Endometrial microvascular endothelial cells (primary cell): ENCODE results near the gene S100PBP. TPM values are rescaled to one million over a fixed set of nuclear protein-coding genes. Genes with fewer than 3 reads are reported as not detected.

Source experiments
- in situ Hi-C: cut with HindIII; loops from 2 replicates; pipeline ENCODE4 v1.10.0; 2017; ENCODE audit warnings: low sequenced_read_pairs, low pct_unique_long_range_greater_than_20kb; ENCODE audit errors: inconsistent ontology term
- total RNA-seq: library from RNA; depleted of rRNA; stranded (reverse); fragments of >200 nt; gene quantifications from one replicate; pipeline ENCODE4 v1.2.3, GENCODE V29; 2015; ENCODE audit errors: inconsistent ontology term

The S100PBP gene
- total RNA-seq, 1 donor from 2014 or later, result 28.4 TPM

DNA sequence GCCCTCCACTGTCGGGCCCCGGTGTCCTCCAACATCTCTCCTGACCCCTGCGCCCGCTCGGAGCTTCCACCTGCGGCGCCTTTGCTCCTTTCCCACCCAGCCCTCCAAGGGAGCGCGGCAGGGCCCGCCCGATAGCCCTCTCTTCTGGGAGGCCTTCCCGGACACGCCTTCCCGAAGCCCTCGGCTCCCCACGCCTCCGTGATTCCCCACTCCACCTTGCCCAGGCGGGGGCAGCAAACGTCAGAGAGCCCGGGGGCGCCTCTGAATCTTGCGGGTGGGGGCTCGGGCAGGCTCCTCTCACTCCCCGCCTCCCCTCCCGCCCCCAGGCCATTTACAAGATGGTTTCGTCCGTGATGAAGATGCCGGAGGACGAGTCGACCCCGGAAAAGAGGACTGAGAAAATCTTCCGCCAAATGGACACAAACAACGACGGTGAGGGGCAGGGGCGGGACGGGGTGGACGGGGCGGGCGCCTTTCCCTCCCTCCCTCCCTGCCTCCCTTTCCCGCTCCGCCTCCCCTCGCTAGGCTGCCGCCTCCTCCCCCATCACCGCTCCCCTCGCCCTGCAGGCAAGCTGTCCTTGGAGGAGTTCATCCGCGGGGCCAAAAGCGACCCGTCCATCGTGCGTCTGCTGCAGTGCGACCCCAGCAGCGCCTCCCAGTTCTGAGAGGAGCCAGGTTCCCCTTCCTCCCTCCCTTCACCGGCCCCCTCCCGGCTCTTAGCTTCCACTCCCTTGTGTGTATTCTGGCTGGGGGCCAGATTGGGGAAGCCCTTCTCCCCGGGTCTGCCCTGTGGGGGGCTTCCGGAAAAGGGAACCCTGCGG, 76.0 kb downstream of the S100PBP start:
- in situ Hi-C loops, result no loop called here

DNA sequence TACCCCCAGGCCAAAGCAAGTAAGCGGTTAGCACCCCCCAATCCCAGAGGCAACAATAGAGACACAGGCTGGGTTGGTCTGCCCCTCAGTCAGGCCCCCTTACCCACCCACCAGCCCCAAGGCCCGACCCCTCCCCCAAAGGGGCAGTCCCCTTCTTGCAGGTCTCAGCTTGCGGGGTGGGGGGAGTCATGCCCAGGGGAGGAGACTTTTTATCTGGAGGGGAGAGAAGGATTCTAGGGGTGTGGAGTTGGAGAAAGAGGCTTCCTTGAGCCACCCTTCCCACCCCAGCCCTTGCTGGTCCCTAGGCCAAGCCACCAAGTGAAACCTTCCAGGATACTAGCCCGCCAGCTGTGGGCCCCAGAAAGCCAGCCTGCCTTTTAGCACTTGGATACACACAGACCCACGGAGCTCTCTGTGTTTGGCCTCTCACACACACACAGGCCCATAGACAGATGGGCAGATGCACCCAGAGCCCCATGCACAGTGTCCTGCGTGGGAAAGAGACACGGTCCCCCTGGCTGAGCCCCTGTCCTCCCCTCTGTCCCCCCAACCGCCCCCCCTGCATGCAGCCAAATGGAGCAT, 76.7 kb downstream of the S100PBP start:
- in situ Hi-C loops, result no loop called here

DNA sequence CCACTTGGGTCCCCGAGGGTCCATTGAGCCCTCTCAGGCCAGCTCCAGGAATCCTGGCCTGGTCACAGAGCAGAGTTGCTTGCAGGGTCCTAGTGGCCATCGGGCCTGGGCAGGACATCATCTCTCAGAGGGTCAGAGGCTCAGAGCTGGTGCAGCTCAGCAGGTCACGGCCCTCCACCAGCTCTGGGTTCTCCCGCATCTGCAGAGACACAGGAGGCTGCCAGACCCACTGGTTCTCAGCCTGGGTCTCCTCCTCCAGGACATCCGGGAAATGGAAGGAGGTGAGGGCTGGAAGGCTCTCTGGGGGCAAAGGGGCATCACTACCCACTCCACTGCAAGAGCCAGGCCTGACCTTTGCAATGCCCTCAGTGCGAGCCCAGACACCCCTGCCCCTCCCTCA, 77.2 kb downstream of the S100PBP start:
- in situ Hi-C loops, result no loop called here

DNA sequence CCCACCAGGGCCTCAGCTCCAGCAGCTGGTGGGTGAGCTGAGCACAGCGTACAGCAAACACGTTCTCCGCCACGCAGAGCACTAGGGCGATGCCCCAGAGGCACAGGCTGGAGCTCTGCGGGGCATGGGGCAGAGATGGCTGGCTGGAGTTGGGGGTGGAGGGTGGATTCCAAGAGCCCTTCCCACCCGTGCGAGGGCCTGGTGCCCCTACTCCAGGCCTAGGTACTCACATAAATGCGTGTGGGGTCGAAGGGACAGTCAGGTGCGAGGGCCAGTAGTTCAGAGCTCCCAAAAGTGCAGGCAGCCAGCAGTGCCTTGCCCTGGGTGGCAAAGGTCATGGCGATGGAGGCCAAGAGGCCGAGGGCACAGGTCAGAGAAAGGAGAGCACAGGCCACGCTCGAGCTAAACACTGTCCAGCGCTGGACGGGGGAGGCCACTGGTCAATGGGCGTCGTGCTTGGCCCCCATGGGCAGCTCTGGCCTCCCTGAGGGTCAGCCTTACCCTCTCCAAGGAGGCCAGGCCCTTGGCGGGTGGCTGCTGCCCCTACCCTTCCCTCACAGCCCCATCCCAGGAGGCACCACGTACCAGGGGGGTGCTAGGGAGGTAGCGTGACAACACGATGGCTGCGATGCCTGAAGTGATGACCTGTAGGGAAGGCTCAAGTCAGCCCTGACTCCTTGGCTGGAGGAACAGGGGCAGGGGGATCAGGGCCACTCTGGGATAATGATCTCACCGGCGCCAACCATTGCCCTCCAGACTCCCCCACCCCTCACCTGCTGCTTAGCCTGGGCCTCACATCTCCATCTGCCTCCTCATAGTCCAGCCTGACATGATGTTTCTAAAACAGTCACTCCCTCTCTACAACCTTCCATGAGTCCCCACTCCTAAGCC, 78.1 kb downstream of the S100PBP start:
- in situ Hi-C loops, result no loop called here

DNA sequence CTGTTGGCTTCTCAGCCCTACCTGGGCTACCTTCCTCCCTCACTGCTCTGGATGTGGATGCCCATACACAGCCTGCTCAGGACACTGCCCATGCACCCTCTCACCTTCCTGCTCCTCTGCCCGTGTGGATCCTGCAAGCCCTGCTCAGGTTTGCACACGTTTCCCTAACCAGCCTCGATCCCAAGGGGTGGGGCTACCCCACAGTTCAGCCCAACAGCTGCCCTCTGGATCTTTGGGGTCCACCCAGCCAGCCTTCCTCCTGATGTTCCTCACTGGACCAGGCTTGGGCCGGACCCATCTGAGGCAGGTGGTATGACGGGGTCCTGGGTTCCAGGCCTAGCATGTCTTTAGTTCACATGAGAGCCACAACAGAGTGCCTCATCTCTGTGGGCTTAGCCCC, 79.0 kb downstream of the S100PBP start:
- in situ Hi-C loops, result no loop called here

DNA sequence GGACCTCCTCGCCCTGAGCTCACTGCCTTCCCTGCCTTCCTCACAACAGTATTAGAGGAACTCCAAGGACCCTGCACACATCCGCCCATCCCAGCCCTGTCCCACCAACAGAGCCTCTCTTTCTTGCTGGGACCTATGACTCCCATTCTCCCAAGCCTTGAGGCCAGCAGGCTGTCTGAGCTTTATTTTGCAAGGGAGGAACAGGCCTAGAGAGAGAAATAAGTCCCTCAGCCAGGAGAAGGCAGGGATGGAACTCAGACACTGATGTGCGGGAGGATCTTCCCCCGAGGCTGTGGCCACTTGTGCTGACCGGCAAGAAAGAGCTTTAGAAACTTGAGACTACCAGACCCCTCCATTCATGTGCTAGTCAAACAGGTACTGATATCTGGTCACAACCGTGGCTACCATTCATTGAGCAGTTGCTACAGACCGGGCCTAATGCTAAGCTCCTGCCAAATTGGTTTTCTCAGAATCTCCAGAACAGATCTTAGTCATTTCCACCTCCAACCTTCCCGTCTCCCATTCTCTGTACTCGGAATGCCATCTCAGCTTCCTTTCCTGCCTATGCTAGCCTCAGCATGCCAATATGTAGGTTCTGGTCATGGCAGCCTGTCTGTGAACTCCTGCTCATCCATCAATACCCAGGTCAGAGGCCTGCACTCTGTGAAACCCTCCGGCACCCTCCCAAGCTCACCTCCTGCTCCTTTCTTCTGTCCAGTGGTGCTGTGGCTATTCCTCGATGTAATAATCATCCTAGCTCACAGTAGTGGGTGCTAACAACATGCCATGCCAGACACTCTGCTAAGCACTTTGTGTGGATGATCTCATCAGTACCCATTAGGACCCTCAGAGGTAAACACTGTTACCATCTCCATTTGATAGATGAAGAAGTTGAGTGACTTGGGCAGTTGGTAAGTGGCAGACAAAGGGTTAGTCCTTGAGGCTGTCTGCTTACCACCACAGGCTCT, 79.9 kb downstream of the S100PBP start:
- in situ Hi-C loops, result no loop called here

DNA sequence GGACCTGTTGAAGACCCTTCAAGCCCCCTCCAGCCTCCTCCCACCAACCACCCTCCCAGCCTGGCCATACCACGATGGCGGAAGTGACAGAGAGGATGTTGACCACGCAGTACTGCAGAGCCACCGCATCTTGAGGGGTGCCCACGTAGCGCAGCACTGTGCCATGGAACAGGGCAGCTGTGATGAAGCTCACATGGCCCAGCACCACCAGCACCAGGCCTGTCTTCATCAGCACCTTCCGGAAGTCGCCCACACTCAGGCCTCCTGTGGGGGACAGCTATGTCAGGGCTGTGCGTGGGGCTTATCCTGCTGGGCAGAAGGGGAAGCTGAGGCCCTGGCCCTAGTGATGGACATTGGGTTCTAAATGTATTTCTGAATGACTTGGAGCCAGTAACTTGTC, 80.6 kb downstream of the S100PBP start:
- in situ Hi-C loops, result no loop called here

DNA sequence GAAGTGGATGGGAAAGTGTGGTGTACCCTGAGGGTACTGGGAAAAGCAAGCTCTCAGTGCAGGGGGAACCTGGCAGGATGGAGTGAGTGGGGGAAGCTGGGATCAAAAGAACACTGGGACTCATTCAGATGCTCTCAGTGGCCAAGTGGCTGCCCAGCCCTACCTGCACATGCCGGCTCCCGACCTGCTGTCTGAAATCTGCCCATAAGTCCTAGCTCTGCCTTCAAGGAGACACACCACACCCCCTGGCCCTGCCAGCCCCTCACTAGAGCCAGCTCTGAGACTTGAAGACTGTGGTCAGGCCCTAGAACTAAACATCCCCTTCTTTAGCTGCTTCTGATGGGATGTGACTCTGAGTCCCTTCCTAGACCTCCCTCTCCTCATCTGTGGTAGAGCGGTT, 81.5 kb downstream of the S100PBP start:
- in situ Hi-C loops, result no loop called here

DNA sequence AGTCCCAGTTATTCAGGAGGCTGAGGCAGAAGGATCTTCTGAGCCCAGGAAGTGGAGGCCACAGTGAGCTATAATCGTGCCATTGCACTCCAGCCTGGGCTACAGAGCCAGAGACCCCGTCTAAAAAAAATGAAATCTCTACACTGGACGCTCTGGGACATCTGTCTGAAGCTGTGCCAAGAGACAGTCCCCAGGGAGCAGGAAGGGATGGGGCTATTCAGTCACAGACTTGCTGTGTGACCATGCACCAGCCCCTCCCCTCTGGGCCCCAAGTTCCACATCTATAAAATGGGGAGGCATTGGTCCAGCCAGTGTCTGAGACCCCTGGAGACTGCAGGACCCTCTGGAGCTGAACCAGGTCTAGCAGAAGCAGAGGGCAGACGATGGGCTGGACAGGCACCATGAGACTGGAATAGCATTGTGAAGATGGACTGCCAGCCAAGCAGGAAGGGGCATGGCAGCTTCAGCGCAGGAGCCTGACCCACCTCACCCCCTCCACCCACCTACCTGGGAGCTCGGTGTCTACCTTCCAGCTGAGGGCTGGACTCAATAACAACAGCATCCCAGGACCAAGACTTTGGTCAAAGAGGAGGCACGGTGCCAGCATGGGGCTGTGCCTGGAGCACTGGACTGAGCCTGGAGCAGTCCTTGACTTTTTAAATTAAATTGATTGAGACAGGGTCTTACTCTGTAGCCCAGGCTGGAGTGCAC, 82.3 kb downstream of the S100PBP start:
- in situ Hi-C loops, result no loop called here

DNA sequence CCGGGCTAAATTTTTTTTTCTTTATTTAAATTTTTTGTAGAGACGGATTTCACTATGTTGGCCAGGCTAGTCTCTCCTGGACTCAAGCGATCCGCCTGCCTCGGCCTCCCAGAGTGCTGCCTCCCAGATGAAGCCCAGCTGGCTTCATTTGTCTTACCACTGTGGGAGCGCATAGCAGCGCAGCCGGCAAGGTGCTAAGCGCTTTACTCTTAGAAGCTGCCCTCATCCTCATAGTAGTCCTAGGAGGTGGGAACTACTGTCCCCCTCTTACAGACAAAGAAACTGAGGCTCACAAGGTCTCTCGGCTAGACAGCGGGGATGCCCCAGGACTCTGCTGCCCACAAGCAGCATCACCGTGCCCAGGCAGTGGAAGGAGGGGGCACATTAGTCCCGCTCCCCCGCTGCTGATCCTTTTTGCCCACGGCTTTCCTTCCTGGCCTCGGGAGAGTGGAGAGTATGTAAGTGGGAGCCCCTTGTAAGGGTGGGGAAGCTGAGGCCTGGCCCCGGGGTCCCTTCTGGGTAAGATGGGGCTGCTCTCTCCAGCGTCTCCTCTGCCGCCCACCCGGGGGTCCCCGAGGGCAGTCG, 83.0 kb downstream of the S100PBP start:
- in situ Hi-C loops, result no loop called here

DNA sequence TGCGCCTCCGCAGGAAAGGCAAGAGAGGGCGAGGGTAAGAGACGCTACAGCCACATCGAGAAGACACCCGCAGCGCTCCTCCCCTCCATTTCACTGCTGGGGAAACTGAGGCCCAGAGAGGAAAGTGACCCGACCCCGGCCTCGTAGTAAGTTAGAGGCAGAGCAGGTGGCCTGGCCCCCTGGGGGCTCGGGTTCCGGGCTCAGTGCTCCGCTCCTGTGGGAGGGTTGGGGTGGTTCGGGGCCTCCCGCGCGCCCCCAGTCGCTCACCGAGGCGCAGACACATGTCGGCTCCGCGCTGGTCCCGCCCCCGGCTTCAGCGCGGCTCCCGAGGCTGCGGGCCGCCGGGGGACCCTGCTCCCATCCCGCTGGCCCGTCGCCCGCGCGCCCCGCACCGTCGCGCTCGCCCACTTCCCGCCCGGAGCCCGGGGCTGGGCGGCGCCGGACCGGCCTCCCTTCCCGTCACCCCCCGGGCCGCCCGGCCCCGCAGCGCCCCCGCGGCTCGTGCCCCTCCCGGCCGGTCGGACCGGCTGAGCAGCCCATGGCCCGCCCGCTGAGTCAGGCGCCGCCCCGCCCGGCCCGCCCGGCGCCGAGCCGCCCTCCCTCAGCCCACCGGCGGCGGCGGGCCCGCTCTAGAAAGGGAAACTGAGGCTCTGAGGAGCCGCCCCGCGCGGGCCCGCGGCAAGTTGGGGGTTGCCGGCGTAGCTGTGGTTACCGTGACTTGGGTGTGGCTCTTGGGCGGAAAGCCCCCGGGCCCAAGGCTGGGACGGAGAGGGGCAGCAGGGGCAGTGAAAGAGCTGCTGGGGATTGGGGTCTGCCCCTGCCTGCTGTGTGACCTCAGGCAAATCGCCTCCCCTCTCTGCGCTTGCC, 83.7 kb downstream of the S100PBP start, which contains the start of gene TMEM54:
TMEM54 (minus strand) TSS at position 434 of the 867 bp plus-strand sequence; CDS start at position 283, 151 bp downstream.
- in situ Hi-C loops, result no loop called here

DNA sequence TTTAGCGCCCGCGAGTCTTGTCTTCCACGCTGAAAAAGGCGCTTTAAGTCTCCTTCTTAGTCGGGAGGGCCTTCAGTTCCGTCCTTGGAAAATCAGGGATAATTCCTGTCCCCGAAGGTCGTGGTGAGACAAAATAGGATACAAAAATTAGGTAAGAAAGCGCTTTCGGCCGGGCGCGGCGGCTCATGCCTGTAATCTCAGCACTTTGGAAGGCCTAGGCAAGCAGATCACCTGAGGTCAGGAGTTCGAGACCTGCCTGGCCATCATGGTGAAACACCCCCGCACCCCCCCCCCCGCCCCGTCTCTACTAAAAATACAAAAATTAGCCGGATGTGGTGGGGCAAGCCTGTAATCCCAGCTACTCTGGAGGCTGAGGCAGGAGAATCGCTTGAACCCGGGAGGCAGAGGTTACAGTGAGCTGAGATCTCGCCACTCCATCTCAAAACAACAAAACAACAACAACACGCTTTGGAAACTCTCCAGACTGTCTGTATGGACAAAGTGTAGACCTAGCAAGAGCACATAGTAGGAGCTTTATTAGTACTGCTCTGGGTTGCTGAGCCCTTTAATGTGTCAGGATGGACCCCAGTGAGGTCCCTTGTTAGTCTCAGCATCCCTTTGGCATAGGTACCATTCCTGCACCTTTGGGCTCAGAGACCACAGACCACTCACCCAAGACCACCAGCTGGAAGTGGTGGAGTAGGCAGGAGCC, 84.5 kb downstream of the S100PBP start:
- in situ Hi-C loops, result no loop called here

DNA sequence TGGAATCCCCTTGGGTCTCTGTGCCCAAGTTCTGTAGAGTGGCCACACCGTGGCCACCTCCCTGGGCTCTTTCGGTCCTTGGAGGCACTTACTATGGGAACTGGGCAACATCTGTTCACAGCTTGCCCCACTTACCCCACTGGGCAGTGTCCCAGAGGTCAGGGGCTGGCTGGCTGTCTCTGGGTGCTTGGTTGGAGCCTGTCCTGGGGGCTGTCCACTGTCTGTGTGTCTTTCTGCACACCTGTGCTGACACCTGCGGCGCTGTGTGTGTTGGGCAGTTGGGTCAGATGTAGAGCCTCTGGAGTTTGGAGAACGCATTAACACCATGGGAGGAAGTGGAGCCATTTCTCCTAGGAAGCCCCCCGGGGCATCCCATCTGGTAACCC, 85.1 kb downstream of the S100PBP start:
- in situ Hi-C loops, result no loop called here

DNA sequence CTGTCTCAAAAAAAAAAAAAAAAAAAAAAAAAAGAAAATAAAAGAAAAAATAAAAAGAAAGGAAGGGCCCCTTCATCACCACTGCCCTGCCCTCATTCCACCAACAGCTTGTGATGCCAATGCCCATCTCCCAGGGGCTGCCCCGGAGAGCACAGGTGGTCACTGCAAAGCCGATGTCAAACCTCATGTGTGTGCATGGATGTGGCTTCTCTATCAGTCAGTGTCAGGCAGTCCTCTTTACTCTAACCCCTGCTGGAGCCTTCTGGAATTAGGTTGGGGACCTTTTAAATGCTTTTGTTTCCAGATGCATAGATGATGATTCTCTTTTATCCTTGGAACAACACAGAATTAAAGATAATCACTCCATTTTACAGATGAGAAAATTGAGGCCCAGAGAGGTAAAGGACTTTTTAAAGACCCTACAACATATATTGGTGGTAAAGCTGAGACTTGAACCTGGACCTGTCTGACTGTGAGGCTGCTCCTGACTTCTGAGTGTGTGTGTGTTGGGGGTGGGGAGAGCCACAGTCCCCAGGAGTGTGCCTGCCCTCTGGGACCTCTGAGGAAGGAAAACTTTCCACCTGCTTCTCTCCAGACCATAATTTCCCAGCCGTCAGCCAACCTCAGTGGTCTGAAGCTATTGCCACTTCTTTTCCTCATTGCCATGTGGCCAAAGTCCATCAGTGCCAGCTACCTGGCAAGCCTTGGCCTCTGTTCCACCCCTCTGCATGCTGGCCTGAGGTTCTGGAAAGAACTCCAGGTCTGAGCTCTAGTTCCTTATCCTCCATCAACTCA, 86.7 kb downstream of the S100PBP start:
- in situ Hi-C loops, result no loop called here

DNA sequence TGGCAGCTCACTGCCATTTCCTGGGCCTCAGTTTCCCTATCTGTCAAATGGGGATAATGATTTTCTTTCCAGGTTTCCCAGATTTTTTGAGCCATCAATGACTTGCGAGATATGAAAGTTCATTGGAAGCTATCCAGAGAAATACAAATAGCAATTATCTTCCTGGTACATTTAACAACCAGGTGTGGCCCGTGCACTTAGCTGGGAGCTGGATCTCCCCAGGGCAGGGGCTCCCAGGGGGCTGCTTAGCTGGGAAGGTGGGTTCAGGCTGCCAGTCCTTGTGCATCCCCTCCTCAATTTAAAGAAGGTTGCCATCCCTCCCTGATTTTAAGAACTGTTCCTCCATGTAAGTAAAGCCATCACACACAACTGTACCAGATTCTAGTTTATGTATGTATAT, 87.3 kb downstream of the S100PBP start:
- in situ Hi-C loops, result no loop called here
